ENCODE data around the gene SOX2. TPM values are rescaled to one million over a fixed set of nuclear protein-coding genes. Genes with fewer than 3 reads are reported as not detected.
A peak's percentile ranks its signal among the peaks of the same experiment; 100 is the strongest.

Gene SOX2
- total and polyA plus RNA-seq, 8 donors = 2.4 to 26.0 (median 14.4) TPM; not detected in 1

- peak; percentile 93 for ATAC-seq
- Histone ChIP-seq H3K27me3 (peaks cover 46 to 78% of the 10 kb centered on the region in 2 donors), H3K4me3 (peak overlapping the region; percentile 25 to 28), H3K4me1 (peaks cover 8 to 14% of the 10 kb centered on the region in 2 donors), H3K9me3 (no peaks in the 10 kb centered on the region), H3K27ac (no peak overlapping the region), H3K36me3 (no peaks in the 10 kb centered on the region)
- DNase-seq = peak in 2 of 4 donors; percentile 66 to 80
- no peak for TF ChIP-seq CTCF (IDR thresholded peaks at IDR 0.05)
- intact Hi-C loops (cut with DNase I) = no loop called here
Observed at GRCh38 chr3:181694805-181695660, 16.7 kb upstream of the SOX2 start.

- H3K4me3 ChIP-seq = peak overlapping the region; percentile 25 to 28
- no peak for TF ChIP-seq CTCF (IDR thresholded peaks at IDR 0.05)
- H3K27me3 ChIP-seq = peaks cover 54 to 86% of the 10 kb centered on the region in 2 donors
- no peaks in the 10 kb centered on the region for H3K9me3 ChIP-seq
- no peak overlapping the region for H3K27ac ChIP-seq
- DNase-seq = peak in 1 of 4 donors; percentile 77
- ATAC-seq = peak; percentile 67
- no peaks in the 10 kb centered on the region for H3K36me3 ChIP-seq
- intact Hi-C loops (cut with DNase I) = no loop called here
- peaks cover 13 to 17% of the 10 kb centered on the region in 2 donors for H3K4me1 ChIP-seq
Observed at GRCh38 chr3:181695661-181696491, 15.8 kb upstream of the SOX2 start.

GRCh38 chr3:181696626-181697230 lies 15.0 kb upstream of the SOX2 start:
- Histone ChIP-seq H3K4me3 (no peak overlapping the region), H3K4me1 (peaks cover 13 to 17% of the 10 kb centered on the region in 2 donors), H3K27me3 (peaks cover 60 to 95% of the 10 kb centered on the region in 2 donors), H3K36me3 (no peaks in the 10 kb centered on the region), H3K9me3 (no peaks in the 10 kb centered on the region), H3K27ac (no peak overlapping the region)
- intact Hi-C loops (cut with DNase I) = no loop called here
- DNase-seq (no peak), ATAC-seq (no peak)
- no peak for TF ChIP-seq CTCF (IDR thresholded peaks at IDR 0.05)

GRCh38 chr3:181698263-181698954 lies 13.3 kb upstream of the SOX2 start:
- intact Hi-C loops (cut with DNase I) = no loop called here
- H3K9me3 ChIP-seq = no peaks in the 10 kb centered on the region
- DNase-seq (no peak), ATAC-seq (no peak)
- TF ChIP-seq CTCF (IDR thresholded peaks at IDR 0.05) = no peak
- peaks cover 75 to 97% of the 10 kb centered on the region in 2 donors for H3K27me3 ChIP-seq
- H3K4me3 ChIP-seq = no peak overlapping the region
- no peaks in the 10 kb centered on the region for H3K36me3 ChIP-seq
- no peak overlapping the region for H3K27ac ChIP-seq
- H3K4me1 ChIP-seq = peaks cover 17 to 18% of the 10 kb centered on the region in 2 donors
